ENCODE measurements around the gene MDN1. TPM values are rescaled to one million over a fixed set of nuclear protein-coding genes. Genes with fewer than 3 reads are reported as not detected.

The MDN1 gene
- total RNA-seq, 1 donor from 2014 or later = 36.0 TPM

- no peak for DNase-seq
Measured at GRCh38 chr6:89596484-89596883, 223.1 kb downstream of the MDN1 start.

DNA sequence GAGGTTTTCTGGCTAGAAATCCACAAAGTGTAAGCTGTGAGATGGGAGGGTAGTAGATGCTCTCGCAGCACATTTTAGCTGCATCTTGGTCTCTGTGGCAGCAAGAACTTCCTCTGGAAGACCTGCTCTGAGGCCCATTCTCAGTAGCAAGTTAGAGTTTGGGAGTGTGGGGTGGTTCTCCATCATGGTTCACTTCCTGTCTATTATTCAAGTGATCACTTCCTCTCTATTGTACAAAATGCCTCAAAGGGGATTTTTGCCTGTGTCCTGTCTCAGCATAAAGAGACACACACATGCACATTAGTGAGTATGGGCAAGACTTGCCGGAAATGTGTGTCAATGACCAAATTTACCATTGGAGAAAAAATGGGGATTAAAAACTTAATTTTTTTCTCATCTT, 223.5 kb downstream of the MDN1 start:
- DNase-seq = no peak

Small RNA genes within 50 kb of the gene (small RNA-seq; reads per million reads assigned to genes)
- not detected for gene DNAJC19P6 (ENCODE audit: low replicate concordance)
- not detected for gene RF00019 (ENCODE audit: low replicate concordance)

Other genes with a start within 250 kb of the MDN1 start
- 26.4 TPM for gene LYRM2, start 181.0 kb downstream of the MDN1 start, total RNA-seq
- 26.9 TPM for gene CASP8AP2, start 10.1 kb upstream of the MDN1 start, total RNA-seq
- gene GJA10, start 74.7 kb upstream of the MDN1 start, total RNA-seq = not detected

Measured in tongue (tissue), 3 donors.